ENCODE measurements around the gene LIMD2.

Gene LIMD2

DNA sequence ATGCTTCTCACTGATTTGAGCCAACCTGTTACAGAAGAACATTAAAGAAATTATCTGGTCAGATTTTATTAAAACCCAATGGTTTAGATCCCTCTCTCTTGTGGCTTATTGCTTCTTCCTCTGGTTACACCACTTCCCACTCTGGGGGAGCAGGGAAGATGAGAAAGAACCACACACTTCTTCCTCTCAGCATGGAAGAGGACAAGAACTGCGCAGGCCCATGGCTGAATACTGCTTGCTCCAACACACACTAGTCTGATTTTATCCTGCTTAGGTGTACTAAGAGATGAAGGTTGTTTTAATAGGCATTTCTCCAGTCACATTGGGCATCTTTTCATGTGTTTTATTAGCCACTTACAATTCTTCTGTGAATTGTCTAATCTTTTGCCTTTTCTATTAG is 50.1 kb downstream of the LIMD2 start:
- Mint-ChIP-seq H3K9me3 (no peaks in the 10 kb centered on the region), H3K27me3 (no peaks in the 10 kb centered on the region), H3K36me3 (peaks cover 50% of the 10 kb centered on the region), H3K4me1 (peaks cover 12% of the 10 kb centered on the region), H3K4me3 (no peak overlapping the region), H3K27ac (no peak overlapping the region)
- CTCF ChIA-PET = no interaction called here
- DNase-seq = no peak

DNA sequence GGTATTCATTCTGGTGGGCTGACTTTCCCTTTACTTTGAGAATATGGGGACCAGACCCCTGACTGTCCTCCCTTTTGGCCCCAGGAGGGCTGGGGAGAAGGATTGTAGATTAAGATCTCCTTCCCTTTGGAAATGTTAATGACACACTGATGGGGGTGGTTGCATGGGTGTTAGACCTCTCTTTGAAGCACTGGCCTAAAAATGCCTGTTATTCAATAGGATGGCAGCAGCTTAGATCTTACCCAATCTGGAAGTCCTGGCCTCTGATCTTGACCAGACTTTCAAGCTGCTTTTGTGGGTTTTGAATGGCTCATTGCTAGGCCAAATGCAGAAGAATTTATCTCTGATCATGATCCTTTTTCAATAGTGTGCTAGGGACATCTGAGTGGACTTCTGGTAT is 52.0 kb downstream of the LIMD2 start:
- CTCF ChIA-PET = no interaction called here
- H3K27ac Mint-ChIP-seq = no peak overlapping the region

DNA sequence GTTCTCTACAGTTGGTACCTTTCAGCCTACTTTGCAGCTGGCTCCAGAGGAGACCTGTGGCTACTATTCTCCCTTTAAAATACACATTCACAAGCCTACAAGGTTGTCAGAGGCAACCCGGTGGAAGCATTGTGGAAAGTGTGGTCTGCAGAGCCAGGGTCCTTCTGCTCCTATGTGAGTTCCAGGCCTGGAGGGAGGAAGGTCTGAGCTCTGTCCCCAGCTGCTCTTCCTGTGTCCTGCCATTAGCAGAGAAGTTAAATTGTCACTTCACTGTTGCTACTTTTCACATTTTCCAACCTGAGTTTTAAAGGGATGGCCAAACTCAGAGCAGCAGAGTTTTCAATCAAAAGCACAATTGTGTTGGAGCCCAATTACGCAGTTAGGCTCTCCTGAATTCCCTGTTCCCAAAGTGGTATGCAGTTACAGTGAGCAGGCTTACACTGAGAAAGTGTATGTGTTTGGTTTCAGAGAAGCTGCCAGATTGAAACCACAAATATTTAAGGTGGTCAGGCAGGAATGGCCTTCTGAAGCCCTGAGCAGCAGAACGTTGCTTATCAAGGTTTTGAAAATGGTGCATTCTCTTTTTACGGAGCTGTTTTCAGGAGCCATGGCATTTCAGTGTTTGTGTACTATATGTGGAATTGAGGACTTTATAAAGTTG is 52.7 kb downstream of the LIMD2 start:
- Mint-ChIP-seq H3K36me3 (peaks cover 36% of the 10 kb centered on the region), H3K4me3 (no peak overlapping the region), H3K27ac (no peak overlapping the region), H3K27me3 (no peaks in the 10 kb centered on the region), H3K4me1 (peaks cover 12% of the 10 kb centered on the region), H3K9me3 (no peaks in the 10 kb centered on the region)
- CTCF ChIA-PET = no interaction called here
- DNase-seq = no peak

More for the DNA sequence above, 52.0 kb downstream of the LIMD2 start:
- Mint-ChIP-seq H3K9me3 (no peaks in the 10 kb centered on the region), H3K4me3 (no peak overlapping the region), H3K27me3 (no peaks in the 10 kb centered on the region), H3K36me3 (peaks cover 44% of the 10 kb centered on the region), H3K4me1 (peaks cover 12% of the 10 kb centered on the region)
- DNase-seq = no peak

DNA sequence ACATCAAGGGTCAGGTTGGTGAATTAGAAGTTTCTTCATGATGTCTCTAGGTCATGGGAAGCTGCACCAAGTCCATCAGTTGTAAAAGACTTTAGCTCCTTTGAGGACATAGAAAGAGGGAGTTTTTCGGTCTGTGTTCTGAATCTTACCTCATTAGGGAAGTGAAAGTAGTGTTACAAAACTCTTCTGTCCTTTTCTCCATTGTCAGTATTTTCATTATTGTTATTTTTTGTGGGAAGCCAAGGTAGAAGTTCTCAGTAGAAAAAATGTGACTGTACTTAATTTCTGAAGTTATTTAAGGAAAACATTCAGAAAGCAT is 53.5 kb downstream of the LIMD2 start:
- no peak overlapping the region for H3K27ac Mint-ChIP-seq
- peaks cover 34% of the 10 kb centered on the region for H3K36me3 Mint-ChIP-seq
- CTCF ChIA-PET = no interaction called here
- no peak for DNase-seq
- peaks cover 12% of the 10 kb centered on the region for H3K4me1 Mint-ChIP-seq
- no peaks in the 10 kb centered on the region for H3K27me3 Mint-ChIP-seq
- no peaks in the 10 kb centered on the region for H3K9me3 Mint-ChIP-seq
- no peak overlapping the region for H3K4me3 Mint-ChIP-seq
